HepG2 (cell line): Measurements from ENCODE around the gene TCFL5. TPM values are rescaled to one million over a fixed set of nuclear protein-coding genes. Genes with fewer than 3 reads are reported as not detected.

Experiments used
- ATAC-seq: fragments of 200-7000 bp; cut with Tn5 transposase; 3 replicates; pipeline ENCODE4 v1.9.1; 2020; ENCODE audit warnings: mild to moderate bottlenecking, moderate library complexity
- BruUV-seq: library from RNA; stranded (reverse); fragments of 400-500 nt; replicated peaks from 2 replicates; lab custom pipeline; 2021; lab: Mats Ljungman, UMichigan
- CTCF ChIA-PET: fragments of 300-600 bp; formaldehyde crosslinking; extraction: SDS; loops from one replicate; lab custom pipeline; 2021; ENCODE audit warnings: low total read pairs, inconsistent platforms, low intra/inter-chr PET ratio; lab: Yijun Ruan, JAX
- POLR2A ChIA-PET: fragments of 350-600 bp; sonication (Branson Sonifier 250); formaldehyde crosslinking; loops from one replicate; lab custom pipeline; 2020; ENCODE audit warnings: antibody characterized with exemption, inconsistent platforms; lab: Yijun Ruan, JAX
- DNase-seq: peaks from one replicate; pipeline ENCODE4 v3.0.0-alpha.2; 2015; ENCODE audit warnings: low spot score
- FAIRE-seq: peaks from 3 replicates; lab custom pipeline; 2011; peaks lifted over from hg19 to GRCh38; lab: Jason Lieb, UNC
- H2AFZ ChIP-seq: one replicate; pipeline ENCODE4 v1.6.1; 2011; ENCODE audit warnings: low read length, inconsistent platforms
- H3K27ac ChIP-seq: fragments of 300-600 bp; 3 replicates; pipeline ENCODE4 v1.8.0; 2011; ENCODE audit warnings: mixed run types, mild to moderate bottlenecking, mixed read lengths, low read length, inconsistent platforms; ENCODE audit not compliant: insufficient read depth; ENCODE audit errors: extremely low read length
- H3K27me3 ChIP-seq, 2 experiments: fragments of 200-600 bp in 1 of 2; 2 replicates in 1 of 2; 3 replicates in 1 of 2; pipeline versions ENCODE4 v1.6.0 to v1.8.0; 2011; ENCODE audit warnings: low read length in 2 of 2, mild to moderate bottlenecking in 2 of 2, moderate library complexity in 2 of 2, inconsistent platforms in 1 of 2; ENCODE audit not compliant: insufficient read depth in 2 of 2, control insufficient read depth in 1 of 2
- H3K36me3 ChIP-seq, 2 experiments: fragments of 200-600 bp in 1 of 2; replicated peaks in 1 of 2; 2 replicates in 1 of 2; 3 replicates in 1 of 2; pipeline versions ENCODE4 v1.5.1 to v1.8.0; 2011; ENCODE audit warnings: low read length in 2 of 2, inconsistent platforms in 1 of 2; ENCODE audit not compliant: insufficient read depth in 2 of 2, control insufficient read depth in 1 of 2
- H3K4me1 ChIP-seq: 2 replicates; pipeline ENCODE4 v1.5.1; 2012; ENCODE audit warnings: low read length, inconsistent platforms; ENCODE audit not compliant: insufficient read depth
- H3K4me2 ChIP-seq: 2 replicates; pipeline ENCODE4 v1.6.0; 2011; ENCODE audit warnings: low read depth, low read length, inconsistent platforms
- H3K4me3 ChIP-seq, 3 experiments: fragments of 200-600 bp in 1 of 3; sonication (generic), shearing (Covaris generic) in 1 of 3; replicated peaks in 1 of 3; 2 replicates each; pipeline ENCODE4 v1.5.1; 2011 to 2016; ENCODE audit warnings: low read length in 3 of 3, inconsistent platforms in 2 of 3, low read depth in 2 of 3, mild to moderate bottlenecking in 2 of 3, control low read depth in 1 of 3, mixed read lengths in 1 of 3; ENCODE audit not compliant: insufficient read depth in 1 of 3
- H3K79me2 ChIP-seq: one replicate; pipeline ENCODE4 v1.6.1; 2011; ENCODE audit warnings: low read length, inconsistent platforms; ENCODE audit not compliant: insufficient read depth
- H3K9ac ChIP-seq: 2 replicates; pipeline ENCODE4 v1.6.0; 2011; ENCODE audit warnings: mild to moderate bottlenecking, low read depth, low read length, inconsistent platforms; ENCODE audit not compliant: insufficient read depth
- H3K9me3 ChIP-seq: 2 replicates; pipeline ENCODE4 v1.5.1; 2012; ENCODE audit warnings: mild to moderate bottlenecking, low read length
- H4K20me1 ChIP-seq: 2 replicates; pipeline ENCODE4 v1.6.0; 2011; ENCODE audit warnings: inconsistent platforms, mild to moderate bottlenecking, low read length, moderate library complexity; ENCODE audit not compliant: insufficient read depth
- AGO2 ChIP-seq: fragments of 200-400 bp; formaldehyde crosslinking; optimal IDR thresholded peaks from 2 replicates; pipeline ENCODE3; 2017; ENCODE audit warnings: mild to moderate bottlenecking, low read depth, low read length, moderate library complexity
- FOXM1 ChIP-seq: sonication (generic); formaldehyde crosslinking; IDR thresholded peaks from 2 replicates; pipeline ENCODE4 v1.5.0; 2020; ENCODE audit warnings: missing genetic modification reagents
- GATA4 ChIP-seq: sonication (generic); IDR thresholded peaks from 2 replicates; pipeline ENCODE4 v1.6.1; 2016; ENCODE audit warnings: antibody characterized with exemption, low read depth, borderline replicate concordance
- KMT2A ChIP-seq: sonication (generic); formaldehyde crosslinking; IDR thresholded peaks from 2 replicates; pipeline ENCODE4 v1.4.0; 2020; ENCODE audit warnings: missing genetic modification reagents
- MED1 ChIP-seq: sonication (generic); formaldehyde crosslinking; IDR thresholded peaks from 2 replicates; pipeline ENCODE4 v1.4.0; 2020; ENCODE audit warnings: missing genetic modification reagents
- NFE2L2 ChIP-seq: fragments of 150-350 bp; IDR thresholded peaks from 2 replicates; pipeline ENCODE4 v1.6.1; 2014; ENCODE audit warnings: low read length
- PHF21A ChIP-seq: sonication (generic); formaldehyde crosslinking; IDR thresholded peaks from 2 replicates; pipeline ENCODE4 v1.5.0; 2020; ENCODE audit warnings: mild to moderate bottlenecking, missing genetic modification reagents
- POLR2G ChIP-seq: fragments of 200-400 bp; formaldehyde crosslinking; IDR thresholded peaks from 2 replicates; pipeline ENCODE4 v1.6.1; 2018; ENCODE audit warnings: mild to moderate bottlenecking, low read depth, low read length, moderate library complexity
- RAD21 ChIP-seq: fragments of 450-650 bp; formaldehyde crosslinking; IDR thresholded peaks from 2 replicates; pipeline ENCODE4 v1.5.0; 2020; ENCODE audit warnings: mild to moderate bottlenecking
- RBM22 ChIP-seq: fragments of 200-400 bp; formaldehyde crosslinking; optimal IDR thresholded peaks from 2 replicates; pipeline ENCODE3; 2017; ENCODE audit warnings: mild to moderate bottlenecking, low read length, moderate library complexity
- SMAD3 ChIP-seq: sonication (generic); formaldehyde crosslinking; IDR thresholded peaks from 2 replicates; pipeline ENCODE4 v1.4.0; 2020; ENCODE audit warnings: missing genetic modification reagents
- SP5 ChIP-seq: IDR thresholded peaks from 2 replicates; pipeline ENCODE4 v1.6.1; 2016; ENCODE audit warnings: low read depth, borderline replicate concordance
- ZFP36L1 ChIP-seq: sonication (generic); formaldehyde crosslinking; IDR thresholded peaks from 2 replicates; pipeline ENCODE4 v1.8.0; 2022; ENCODE audit warnings: mild to moderate bottlenecking, missing genetic modification reagents, moderate library complexity
- ZFY ChIP-seq: sonication (generic); formaldehyde crosslinking; IDR thresholded peaks from 2 replicates; pipeline ENCODE4 v1.4.0; 2020; ENCODE audit warnings: missing genetic modification reagents
- ZMAT3 ChIP-seq: sonication (generic); formaldehyde crosslinking; conservative IDR thresholded peaks from 2 replicates; pipeline ENCODE4 v1.7.0; 2021; ENCODE audit warnings: missing genetic modification reagents
- ZNF101 ChIP-seq: sonication (generic); formaldehyde crosslinking; IDR thresholded peaks from 2 replicates; pipeline ENCODE4 v1.4.0; 2020; ENCODE audit warnings: mild to moderate bottlenecking, low read depth, missing genetic modification reagents, borderline replicate concordance
- ZNF383 ChIP-seq: sonication (generic); formaldehyde crosslinking; IDR thresholded peaks from 2 replicates; pipeline ENCODE4 v1.4.0; 2020; ENCODE audit warnings: missing genetic modification reagents, mild to moderate bottlenecking, borderline replicate concordance
- WGBS: methylation state at CpG from one replicate; pipeline ENCODE4 v1.1.6; 2017; ENCODE audit warnings: low lambda C conversion rate; 5-methylcytosine and 5-hydroxymethylcytosine counted together
- in situ Hi-C: cut with HindIII; loops from 2 replicates; pipeline ENCODE4 v1.10.0; 2017; ENCODE audit warnings: low pct_unique_long_range_greater_than_20kb; ENCODE audit not compliant: extremely low pct_ligation_motif_present
- intact Hi-C: fragments of 100-400 bp; cut with micrococcal nuclease; formaldehyde crosslinking; loops from one replicate; pipeline ENCODE4 v1.10.0; 2022; ENCODE audit not compliant: unreplicated experiment
- polyA plus RNA-seq, 8 experiments: library from polyadenylated mRNA; depleted of rRNA in 3 of 8; stranded (reverse) in 7 of 8; unstranded in 1 of 8; fragments of >200 nt; fragmentation: Illumina TruSeq in 4 of 8; extraction: Trizol in 4 of 8; gene quantifications; 2 replicates each; pipeline versions ENCODE4 v1.2.1 to v1.2.3, GENCODE V29; 2011 to 2016; ENCODE audit warnings: low read depth in 4 of 8, missing spikeins in 1 of 8, mixed read lengths in 1 of 8; ENCODE audit not compliant: insufficient read depth in 1 of 8
- total RNA-seq, 5 experiments: library from RNA; depleted of rRNA; stranded (reverse); fragments of >200 nt; fragmentation: Illumina TruSeq; extraction: Trizol; gene quantifications; 2 replicates each; pipeline ENCODE4 v1.2.3, GENCODE V29; 2016; ENCODE audit warnings: low read depth in 1 of 5
- TF ChIP-seq, protein P1 (sequence below): sonication (generic); formaldehyde crosslinking; IDR thresholded peaks from 2 replicates; pipeline ENCODE4 v1.4.0; 2020; ENCODE audit warnings: mild to moderate bottlenecking, missing genetic modification reagents
- TF ChIP-seq, protein P2 (sequence below): IDR thresholded peaks from 2 replicates; pipeline ENCODE4 v1.6.1; 2016
- TF ChIP-seq, protein P3 (sequence below): sonication (generic); formaldehyde crosslinking; IDR thresholded peaks from 2 replicates; pipeline ENCODE4 v1.4.0; 2020; ENCODE audit warnings: missing genetic modification reagents, mild to moderate bottlenecking, borderline replicate concordance

TCFL5 gene
- total and polyA plus RNA-seq, 2 of the 13 experiments (the other 11 are each of a cell fraction or from before 2014, with no cell fraction given) = 14.8 to 20.0 TPM

DNA sequence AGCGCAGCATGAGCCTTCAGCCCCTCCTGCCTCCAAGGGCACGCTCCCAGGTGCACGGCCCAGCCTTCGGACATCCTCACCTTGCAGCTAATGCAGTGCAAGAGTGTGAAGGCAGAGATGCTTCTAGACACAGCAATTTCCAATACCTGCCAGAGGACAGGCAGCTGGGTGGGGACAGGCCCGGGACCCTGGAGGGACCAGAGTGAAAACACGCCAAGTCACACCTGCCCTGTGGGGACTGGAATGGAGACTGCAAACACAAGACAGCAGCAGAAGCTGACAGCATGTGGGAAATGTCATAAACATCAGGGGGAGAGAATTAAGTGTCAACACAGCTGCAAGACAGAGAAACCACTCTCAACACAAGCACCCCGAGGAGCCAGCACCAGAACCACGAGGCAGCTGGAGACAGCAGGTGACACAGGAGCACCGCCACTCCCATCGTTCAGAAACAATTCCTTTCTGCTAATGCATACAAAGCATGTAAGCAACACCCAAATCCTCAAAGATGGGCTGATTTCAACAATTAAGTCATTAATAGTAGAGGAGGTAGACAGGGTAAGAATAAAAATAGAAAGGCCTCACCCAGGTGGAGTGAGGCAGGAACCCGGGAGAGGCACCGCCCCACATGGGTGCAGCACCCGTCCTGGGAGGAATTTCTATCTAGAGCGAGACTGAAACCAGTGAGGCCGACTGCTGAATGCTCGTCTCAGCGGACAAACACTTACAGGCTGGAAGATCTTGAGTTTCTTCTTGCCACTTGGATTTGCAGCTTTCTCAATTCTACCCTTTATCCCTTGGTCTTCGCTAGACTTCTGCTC, 47.6 kb upstream of the TCFL5 start (continued):
- no peak for TF ChIP-seq ZMAT3 (CRISPR knock-in tag)
- TF ChIP-seq GATA4 = no peak
- TF ChIP-seq, protein P1, sequence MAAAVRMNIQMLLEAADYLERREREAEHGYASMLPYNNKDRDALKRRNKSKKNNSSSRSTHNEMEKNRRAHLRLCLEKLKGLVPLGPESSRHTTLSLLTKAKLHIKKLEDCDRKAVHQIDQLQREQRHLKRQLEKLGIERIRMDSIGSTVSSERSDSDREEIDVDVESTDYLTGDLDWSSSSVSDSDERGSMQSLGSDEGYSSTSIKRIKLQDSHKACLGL (CRISPR knock-in tag) = 0 out of 2 replicates have a peak, but pooled peaks have one; percentile 40
- 0 out of 2 replicates have a peak, but pooled peaks have one; percentile 24 for TF ChIP-seq ZFP36L1 (CRISPR knock-in tag)
- TF ChIP-seq NFE2L2 = peak; percentile 22; the same call in 1 of the 2 replicates
- peak; percentile 74 for TF ChIP-seq AGO2
- TF ChIP-seq, protein P2, sequence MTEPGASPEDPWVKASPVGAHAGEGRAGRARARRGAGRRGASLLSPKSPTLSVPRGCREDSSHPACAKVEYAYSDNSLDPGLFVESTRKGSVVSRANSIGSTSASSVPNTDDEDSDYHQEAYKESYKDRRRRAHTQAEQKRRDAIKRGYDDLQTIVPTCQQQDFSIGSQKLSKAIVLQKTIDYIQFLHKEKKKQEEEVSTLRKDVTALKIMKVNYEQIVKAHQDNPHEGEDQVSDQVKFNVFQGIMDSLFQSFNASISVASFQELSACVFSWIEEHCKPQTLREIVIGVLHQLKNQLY (CRISPR knock-in tag) = no peak
- TF ChIP-seq RBM22 = peak; percentile 32

DNA sequence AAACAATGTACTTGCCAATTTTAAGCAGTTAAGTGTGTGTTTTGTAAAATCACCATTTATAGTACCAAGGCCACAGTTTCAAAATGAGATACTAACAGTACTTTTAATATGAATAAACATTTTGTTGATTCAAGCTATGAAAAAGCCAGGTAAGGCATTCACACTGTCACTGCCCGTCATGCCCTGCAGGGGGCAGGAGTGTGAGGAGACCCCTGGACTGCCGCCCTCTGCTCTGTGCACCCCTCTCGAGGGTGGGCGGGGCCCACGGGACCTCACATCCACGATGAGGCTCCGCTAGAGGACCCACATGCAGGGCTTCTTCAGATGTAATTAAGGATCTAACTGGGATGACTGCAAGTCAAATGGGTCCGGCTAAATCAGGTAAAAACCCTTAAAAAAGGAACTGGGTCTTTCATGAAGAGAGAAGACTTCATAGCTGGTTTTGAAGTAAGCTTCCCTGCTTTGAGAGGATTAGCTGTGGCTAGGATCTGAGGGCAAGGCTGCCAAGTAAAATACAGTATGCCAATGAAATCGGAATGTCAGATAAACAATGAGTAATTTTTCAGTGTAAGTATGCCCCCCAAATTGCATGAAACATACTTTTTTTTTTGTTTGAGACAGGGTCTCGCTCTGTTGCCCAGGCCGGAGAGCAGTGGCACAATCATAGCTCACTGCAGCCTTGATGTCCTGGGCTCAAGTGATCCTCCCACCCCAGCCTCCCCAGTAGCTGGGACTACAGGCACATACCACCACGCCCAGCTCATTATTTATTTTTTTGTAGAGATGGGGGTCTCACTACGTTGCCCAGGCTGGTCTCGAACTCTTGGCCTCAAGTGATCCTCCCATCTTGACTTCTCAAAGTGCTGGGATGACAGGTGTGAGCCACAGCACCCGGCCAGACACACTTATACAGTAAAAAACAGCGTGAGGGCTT, 46.0 kb upstream of the TCFL5 start:
- FAIRE-seq = no peak
- H3K27me3 ChIP-seq = no peaks in the 10 kb centered on the region
- peak; percentile 75 for ATAC-seq
- no peak overlapping the region for H3K4me3 ChIP-seq
- H3K27ac ChIP-seq = no peak overlapping the region
- H3K4me1 ChIP-seq = peaks cover 1% of the 10 kb centered on the region
- in situ Hi-C loops (no loop called here), intact Hi-C loops (no loop called here)
- BruUV-seq = no TSS peak
- no peak overlapping the region for H3K4me2 ChIP-seq
- H3K9me3 ChIP-seq = no peaks in the 10 kb centered on the region
- H2AFZ ChIP-seq = no peak overlapping the region
- H3K36me3 ChIP-seq = peaks cover 72 to 97% of the 10 kb centered on the region in 2 experiments
- H3K9ac ChIP-seq = no peak overlapping the region
- peak; percentile 58 for DNase-seq
- H3K79me2 ChIP-seq = peaks cover 57% of the 10 kb centered on the region
- WGBS = 88% methylated on average over 16 of the region's 16 CpGs
- peaks cover 45% of the 10 kb centered on the region for H4K20me1 ChIP-seq
- ChIA-PET POLR2A (interaction anchor here (1.1 to 1.4 kb wide), 2 partner anchors 9 to 33 kb away, joined by 3 to 7 read pairs; no protein-coding TSS in a partner anchor), CTCF (interaction anchor here (1.3 to 2.0 kb wide), 3 partner anchors 11 to 101 kb away, joined by 6 to 13 read pairs (median 11); no protein-coding TSS in a partner anchor)
- no peak for TF ChIP-seq PHF21A
- 0 out of 2 replicates have a peak, but pooled peaks have one; percentile 28 for TF ChIP-seq SMAD3
- TF ChIP-seq, protein P3, sequence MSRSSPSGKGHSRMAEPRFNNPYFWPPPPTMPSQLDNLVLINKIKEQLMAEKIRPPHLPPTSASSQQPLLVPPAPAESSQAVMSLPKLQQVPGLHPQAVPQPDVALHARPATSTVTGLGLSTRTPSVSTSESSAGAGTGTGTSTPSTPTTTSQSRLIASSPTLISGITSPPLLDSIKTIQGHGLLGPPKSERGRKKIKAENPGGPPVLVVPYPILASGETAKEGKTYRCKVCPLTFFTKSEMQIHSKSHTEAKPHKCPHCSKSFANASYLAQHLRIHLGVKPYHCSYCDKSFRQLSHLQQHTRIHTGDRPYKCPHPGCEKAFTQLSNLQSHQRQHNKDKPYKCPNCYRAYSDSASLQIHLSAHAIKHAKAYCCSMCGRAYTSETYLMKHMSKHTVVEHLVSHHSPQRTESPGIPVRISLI (CRISPR knock-in tag) = no peak
- TF ChIP-seq SP5 (CRISPR knock-in tag) = peak; percentile 56; the same call in 1 of the 2 replicates
- TF ChIP-seq ZFY (CRISPR knock-in tag) = 0 out of 2 replicates have a peak, but pooled peaks have one; percentile 26
- TF ChIP-seq ZNF101 = no peak
- TF ChIP-seq ZNF383 = no peak
- 0 out of 2 replicates have a peak, but pooled peaks have one; percentile 41 for TF ChIP-seq KMT2A (CRISPR knock-in tag)
- no peak for TF ChIP-seq POLR2G
- TF ChIP-seq RAD21 (CRISPR knock-in tag) = peak; percentile 79
- TF ChIP-seq FOXM1 (CRISPR knock-in tag) = no peak
- TF ChIP-seq MED1 (CRISPR knock-in tag) = peak; percentile 50
